ENCODE data around the gene PHF12.

GRCh38 chr17:28863953-28864352, 87.4 kb downstream of the PHF12 start:
- TF ChIP-seq POLR2A (IDR thresholded peaks at IDR 0.05) = no peak
- no peak for TF ChIP-seq POLR2AphosphoS5 (IDR thresholded peaks at IDR 0.05)
- no peak for TF ChIP-seq CTCF (IDR thresholded peaks at IDR 0.05)
- no peak for TF ChIP-seq EP300 (IDR thresholded peaks at IDR 0.05)

Data from sigmoid colon (tissue), 4 donors.